A673 (cell line): ENCODE data around the gene ZNF516.

Experiments
- CTCF ChIP-seq: fragments of 300-800, 200-600 bp; sonication (generic); conservative IDR thresholded peaks from 2 replicates; pipeline ENCODE4 v1.5.1; 2017; ENCODE audit warnings: low read depth, mild to moderate bottlenecking, antibody characterized with exemption, low read length, moderate library complexity, mixed read lengths
- EZH2 ChIP-seq: fragments of 200-600 bp; sonication (generic); IDR thresholded peaks from 2 replicates; pipeline ENCODE4 v1.6.1; 2017; ENCODE audit warnings: borderline replicate concordance, low read depth, mild to moderate bottlenecking, mixed read lengths, antibody characterized with exemption, low read length; ENCODE audit not compliant: poor library complexity, severe bottlenecking

GRCh38 chr18:76486574-76486973 lies 8.5 kb downstream of the ZNF516 start:
- TF ChIP-seq CTCF (no peak), EZH2 (no peak)
